Prostate gland (tissue), 2 donors: ENCODE results near the gene SLC39A3.

Source experiments
- CTCF ChIP-seq, 4 experiments: fragments of 200-600 bp in 2 of 4; fragments of 450-650 bp in 2 of 4; sonication (generic) in 2 of 4; IDR thresholded peaks; 1 replicate in 3 of 4; 2 replicates in 1 of 4; pipeline ENCODE4 v1.5.1; 2016 to 2019; ENCODE audit warnings: antibody characterized with exemption in 4 of 4, mild to moderate bottlenecking in 2 of 4, moderate library complexity in 2 of 4
- POLR2A ChIP-seq: fragments of 450-650 bp; IDR thresholded peaks from one replicate; pipeline ENCODE4 v1.6.1; 2016; ENCODE audit warnings: antibody characterized with exemption, mild to moderate bottlenecking

- no peak for TF ChIP-seq CTCF (IDR thresholded peaks at IDR 0.05)
- no peak for TF ChIP-seq POLR2A
Measured at GRCh38 chr19:2703077-2703437, 36.8 kb downstream of the SLC39A3 start.
